ENCODE data around the gene IFNLR1. TPM values are rescaled to one million over a fixed set of nuclear protein-coding genes. Genes with fewer than 3 reads are reported as not detected.

The IFNLR1 gene
- total RNA-seq, 4 donors from 2014 or later, result 2.5 to 4.6 (median 3.5) TPM

- no peaks in the 10 kb centered on the region for H3K36me3 ChIP-seq
- no peak for DNase-seq
- TF ChIP-seq POLR2A (IDR thresholded peaks at IDR 0.05) (no peak), CTCF (IDR thresholded peaks at IDR 0.05) (no peak)
- peaks cover 0 to 28% (median 0%) of the 10 kb centered on the region in 4 donors for H3K27me3 ChIP-seq
- H3K27ac ChIP-seq, result peak overlapping the region in 2 of 4 donors; percentile 60 to 69
- peaks cover 0 to 39% (median 1%) of the 10 kb centered on the region in 3 donors for H3K4me1 ChIP-seq
- intact Hi-C loops (cut with DNase I), result no loop called here
- H3K4me3 ChIP-seq, result no peak overlapping the region
- 59 to 68% methylated on average over 9 of the region's 9 CpGs for WGBS, 2 donors
- no peaks in the 10 kb centered on the region for H3K9me3 ChIP-seq
Measured at GRCh38 chr1:24222008-24222605, 35.0 kb upstream of the IFNLR1 start.

- H3K27me3 ChIP-seq, result peaks cover 0 to 36% (median 0%) of the 10 kb centered on the region in 4 donors
- 67 to 84% methylated on average over 2 of the region's 2 CpGs for WGBS, 2 donors
Measured at GRCh38 chr1:24221246-24221645, 34.2 kb upstream of the IFNLR1 start.

GRCh38 chr1:24216276-24217074, 29.4 kb upstream of the IFNLR1 start:
- 5 to 25% methylated on average over 5 to 14 of the region's 14 CpGs for WGBS, 2 donors
- no peaks in the 10 kb centered on the region for H3K36me3 ChIP-seq
- H3K9me3 ChIP-seq, result no peaks in the 10 kb centered on the region
- no peak for DNase-seq
- TF ChIP-seq CTCF (IDR thresholded peaks at IDR 0.05) (no peak), POLR2A (IDR thresholded peaks at IDR 0.05) (no peak)
- intact Hi-C loops (cut with DNase I), result no loop called here
- no peak overlapping the region for H3K4me3 ChIP-seq
- H3K4me1 ChIP-seq, result peaks cover 0 to 30% (median 12%) of the 10 kb centered on the region in 3 donors
- peaks cover 0 to 52% (median 0%) of the 10 kb centered on the region in 4 donors for H3K27me3 ChIP-seq
- H3K27ac ChIP-seq, result peak overlapping the region in 2 of 4 donors; percentile 20 to 34

More at GRCh38 chr1:24221246-24221645, 34.2 kb upstream of the IFNLR1 start:
- Histone ChIP-seq H3K4me3 (no peak overlapping the region), H3K27ac (peak overlapping the region in 2 of 4 donors; percentile 60 to 69), H3K36me3 (no peaks in the 10 kb centered on the region), H3K4me1 (peaks cover 0 to 48% (median 10%) of the 10 kb centered on the region in 3 donors), H3K9me3 (no peaks in the 10 kb centered on the region)
- no peak for DNase-seq
- intact Hi-C loops (cut with DNase I), result no loop called here
- TF ChIP-seq CTCF (IDR thresholded peaks at IDR 0.05) (no peak), POLR2A (IDR thresholded peaks at IDR 0.05) (no peak)

GRCh38 chr1:24215226-24215814, 28.2 kb upstream of the IFNLR1 start:
- H3K4me3 ChIP-seq, result no peak overlapping the region
- WGBS, 2 donors, result 82 to 88% methylated on average over 6 of the region's 6 CpGs
- DNase-seq, result no peak
- no peak for TF ChIP-seq CTCF (IDR thresholded peaks at IDR 0.05)
- TF ChIP-seq POLR2A (IDR thresholded peaks at IDR 0.05), result no peak
- no peaks in the 10 kb centered on the region for H3K36me3 ChIP-seq
- H3K4me1 ChIP-seq, result peaks cover 0 to 28% (median 12%) of the 10 kb centered on the region in 3 donors
- intact Hi-C loops (cut with DNase I), result no loop called here
- no peaks in the 10 kb centered on the region for H3K9me3 ChIP-seq
- peaks cover 0 to 43% (median 0%) of the 10 kb centered on the region in 4 donors for H3K27me3 ChIP-seq
- no peak overlapping the region for H3K27ac ChIP-seq

- 51 to 65% methylated on average over 2 of the region's 2 CpGs for WGBS, 2 donors
Measured at GRCh38 chr1:24212376-24212775, 25.3 kb upstream of the IFNLR1 start.

More at GRCh38 chr1:24212376-24212775, 25.3 kb upstream of the IFNLR1 start:
- Histone ChIP-seq H3K27ac (no peak overlapping the region), H3K36me3 (no peaks in the 10 kb centered on the region), H3K4me1 (peaks cover 0 to 16% (median 12%) of the 10 kb centered on the region in 3 donors), H3K4me3 (no peak overlapping the region), H3K27me3 (peaks cover 0 to 28% (median 0%) of the 10 kb centered on the region in 4 donors), H3K9me3 (no peaks in the 10 kb centered on the region)
- TF ChIP-seq POLR2A (IDR thresholded peaks at IDR 0.05) (no peak), CTCF (IDR thresholded peaks at IDR 0.05) (no peak)
- DNase-seq, result no peak
- intact Hi-C loops (cut with DNase I), result no loop called here

Measured in esophagus squamous epithelium (tissue), 5 donors.